Gastrocnemius medialis (tissue), 4 donors: Measurements from ENCODE around the gene MEOX2. TPM values are rescaled to one million over a fixed set of nuclear protein-coding genes. Genes with fewer than 3 reads are reported as not detected.

Experiments used
- ATAC-seq, 2 donors: fragments of 150-250 bp; one replicate each; pipeline ENCODE4 v1.9.1; 2016
- DNase-seq, 2 donors: peaks; one replicate each; pipeline ENCODE4 v3.0.0-alpha.2; 2019
- H3K27ac ChIP-seq, 4 donors: fragments of 200-600 bp; sonication (generic); 1 replicate in 1 of 4; 2 replicates in 3 of 4; pipeline ENCODE4 v1.5.1; 2016 to 2018; ENCODE audit warnings: mild to moderate bottlenecking in 2 of 4, moderate library complexity in 1 of 4
- H3K27me3 ChIP-seq, 3 donors: fragments of 200-600 bp; sonication (generic) in 2 of 3; 1 replicate in 1 of 3; 2 replicates in 2 of 3; pipeline versions ENCODE4 v1.5.1 to v1.6.0; 2016 to 2019; ENCODE audit warnings: mild to moderate bottlenecking in 1 of 3, moderate library complexity in 1 of 3
- H3K36me3 ChIP-seq, 2 donors: fragments of 200-600 bp; sonication (generic) in 1 of 2; one replicate each; pipeline ENCODE4 v1.5.1; 2017 to 2018
- H3K4me1 ChIP-seq, 2 donors: fragments of 200-600 bp; sonication (generic) in 1 of 2; one replicate each; pipeline ENCODE4 v1.5.1; 2016 to 2017; ENCODE audit warnings: mild to moderate bottlenecking in 2 of 2
- H3K4me3 ChIP-seq, 4 donors: fragments of 200-600 bp; sonication (generic) in 3 of 4; 1 replicate in 1 of 4; 2 replicates in 3 of 4; pipeline ENCODE4 v1.5.1; 2016 to 2019; ENCODE audit warnings: mild to moderate bottlenecking in 2 of 4
- H3K9me3 ChIP-seq, 3 donors: fragments of 200-600 bp; sonication (generic) in 2 of 3; 1 replicate in 1 of 3; 2 replicates in 2 of 3; pipeline ENCODE4 v1.5.1; 2016 to 2019
- POLR2A ChIP-seq, 2 donors: fragments of 450-650 bp; IDR thresholded peaks; one replicate each; pipeline ENCODE4 v1.6.1; 2017; ENCODE audit warnings: antibody characterized with exemption in 2 of 2, mild to moderate bottlenecking in 2 of 2, moderate library complexity in 2 of 2
- in situ Hi-C, 4 donors: fragments of 200-750 bp; cut with MboI; loops; one replicate each; pipeline versions ENCODE4 v1.15.0 to v1.8.0; 2017; ENCODE audit warnings: low sequenced_read_pairs in 4 of 4
- intact Hi-C: fragments of 100-400 bp; cut with DNase I; formaldehyde crosslinking; loops from one replicate; pipeline ENCODE4 v1.15.1; 2023; ENCODE audit warnings: low total_unique reads
- total RNA-seq, 4 donors: library from RNA; depleted of rRNA; stranded (reverse); fragments of >200 nt; gene quantifications; one replicate each; pipeline versions ENCODE4 v1.1.0 to v1.2.3, GENCODE V29; 2016
- TF ChIP-seq, protein P1 (sequence below), 5 experiments: fragments of 450-650 bp in 3 of 5; fragments of 200-600 bp in 2 of 5; sonication (generic) in 2 of 5; IDR thresholded peaks in 4 of 5; conservative IDR thresholded peaks in 1 of 5; 1 replicate in 4 of 5; 2 replicates in 1 of 5; pipeline ENCODE4 v1.5.1; 2016 to 2019; ENCODE audit warnings: antibody characterized with exemption in 5 of 5, mild to moderate bottlenecking in 3 of 5, moderate library complexity in 3 of 5

MEOX2 gene
- total RNA-seq, 4 donors from 2014 or later, result 4.3 to 16.2 (median 7.3) TPM

DNA sequence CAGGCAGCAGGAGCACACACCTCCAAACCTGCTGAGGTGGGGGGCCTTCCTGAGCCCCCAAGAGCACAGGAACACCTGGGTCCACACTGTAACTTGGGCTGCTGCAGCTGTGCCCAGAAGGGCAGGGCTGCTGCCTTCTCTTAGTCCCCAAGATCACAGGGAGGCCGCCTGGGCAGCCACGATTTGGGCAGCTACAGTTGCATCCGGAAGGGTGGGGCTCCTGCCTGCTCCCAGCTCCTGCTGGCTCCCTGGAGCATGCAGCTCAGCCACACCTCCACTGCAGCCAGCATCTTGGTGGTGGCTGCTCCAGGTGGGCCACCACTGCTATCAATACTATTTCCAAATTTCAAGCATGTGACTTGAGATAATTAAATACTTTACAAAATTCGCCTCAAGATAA lies 86.2 kb downstream of the MEOX2 start:
- Histone ChIP-seq H3K4me3 (no peak overlapping the region), H3K4me1 (no peaks in the 10 kb centered on the region), H3K9me3 (no peaks in the 10 kb centered on the region), H3K27ac (no peak overlapping the region), H3K36me3 (no peaks in the 10 kb centered on the region), H3K27me3 (no peaks in the 10 kb centered on the region)
- in situ Hi-C loops, result no loop called here
- DNase-seq (no peak), ATAC-seq (no peak)
- no peak for TF ChIP-seq POLR2A (IDR thresholded peaks at IDR 0.05)
- TF ChIP-seq, protein P1, sequence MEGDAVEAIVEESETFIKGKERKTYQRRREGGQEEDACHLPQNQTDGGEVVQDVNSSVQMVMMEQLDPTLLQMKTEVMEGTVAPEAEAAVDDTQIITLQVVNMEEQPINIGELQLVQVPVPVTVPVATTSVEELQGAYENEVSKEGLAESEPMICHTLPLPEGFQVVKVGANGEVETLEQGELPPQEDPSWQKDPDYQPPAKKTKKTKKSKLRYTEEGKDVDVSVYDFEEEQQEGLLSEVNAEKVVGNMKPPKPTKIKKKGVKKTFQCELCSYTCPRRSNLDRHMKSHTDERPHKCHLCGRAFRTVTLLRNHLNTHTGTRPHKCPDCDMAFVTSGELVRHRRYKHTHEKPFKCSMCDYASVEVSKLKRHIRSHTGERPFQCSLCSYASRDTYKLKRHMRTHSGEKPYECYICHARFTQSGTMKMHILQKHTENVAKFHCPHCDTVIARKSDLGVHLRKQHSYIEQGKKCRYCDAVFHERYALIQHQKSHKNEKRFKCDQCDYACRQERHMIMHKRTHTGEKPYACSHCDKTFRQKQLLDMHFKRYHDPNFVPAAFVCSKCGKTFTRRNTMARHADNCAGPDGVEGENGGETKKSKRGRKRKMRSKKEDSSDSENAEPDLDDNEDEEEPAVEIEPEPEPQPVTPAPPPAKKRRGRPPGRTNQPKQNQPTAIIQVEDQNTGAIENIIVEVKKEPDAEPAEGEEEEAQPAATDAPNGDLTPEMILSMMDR (IDR thresholded peaks at IDR 0.05 in 4 of 5, conservative IDR thresholded peaks at IDR 0.05 in 1 of 5), result no peak
- intact Hi-C loops, result no loop called here

DNA sequence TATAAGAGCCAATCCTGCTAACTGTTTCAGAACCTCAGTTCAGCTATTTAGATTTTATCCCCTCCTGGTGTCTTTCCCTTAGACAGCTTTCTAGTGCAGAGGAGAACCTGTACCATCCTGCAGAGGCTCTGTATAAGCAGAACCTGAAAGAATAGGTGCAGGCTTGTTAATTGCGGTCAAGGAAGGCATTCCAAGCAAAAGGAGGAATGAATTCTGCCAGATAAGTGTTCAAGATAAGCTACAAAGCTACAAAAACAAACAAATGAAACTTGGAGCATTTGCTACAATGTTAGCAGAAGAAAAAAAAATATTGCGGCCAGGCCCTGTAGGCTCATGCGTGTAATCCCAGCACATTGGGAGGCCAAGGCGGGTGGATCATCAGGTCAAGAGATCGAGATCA lies 92.0 kb downstream of the MEOX2 start:
- ATAC-seq, result no peak
- TF ChIP-seq, protein P1 (IDR thresholded peaks at IDR 0.05 in 4 of 5, conservative IDR thresholded peaks at IDR 0.05 in 1 of 5), result no peak
- no peak for TF ChIP-seq POLR2A (IDR thresholded peaks at IDR 0.05)
- intact Hi-C loops, result no loop called here
- Histone ChIP-seq H3K36me3 (no peaks in the 10 kb centered on the region), H3K27ac (no peak overlapping the region), H3K4me3 (no peak overlapping the region), H3K9me3 (no peaks in the 10 kb centered on the region), H3K27me3 (no peaks in the 10 kb centered on the region), H3K4me1 (no peaks in the 10 kb centered on the region)
- DNase-seq, result no peak
- in situ Hi-C loops, result no loop called here

DNA sequence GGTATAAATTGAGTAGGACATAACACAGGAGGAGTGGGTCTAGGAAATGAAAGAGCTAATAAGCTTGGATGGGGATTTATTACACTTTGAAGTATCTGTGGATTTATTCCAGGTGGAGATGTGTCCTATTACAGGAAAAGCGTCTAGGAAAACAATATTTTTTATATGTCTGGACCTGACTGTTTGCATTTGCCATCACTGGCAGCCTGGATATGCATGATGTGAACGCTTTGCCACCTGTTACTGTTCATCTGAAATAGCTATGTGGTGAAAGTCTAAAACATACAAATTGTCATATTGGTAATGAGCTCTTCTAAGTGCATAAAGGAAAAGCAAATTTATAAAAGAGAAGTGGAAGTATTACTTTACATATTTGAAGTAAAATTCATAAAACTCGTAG lies 93.1 kb downstream of the MEOX2 start:
- no peak for ATAC-seq
- Histone ChIP-seq H3K27me3 (no peaks in the 10 kb centered on the region), H3K9me3 (no peaks in the 10 kb centered on the region), H3K4me3 (no peak overlapping the region), H3K4me1 (no peaks in the 10 kb centered on the region), H3K27ac (no peak overlapping the region), H3K36me3 (no peaks in the 10 kb centered on the region)
- TF ChIP-seq, protein P1 (IDR thresholded peaks at IDR 0.05 in 4 of 5, conservative IDR thresholded peaks at IDR 0.05 in 1 of 5), result no peak
- no peak for DNase-seq
- in situ Hi-C loops (no loop called here), intact Hi-C loops (no loop called here)

DNA sequence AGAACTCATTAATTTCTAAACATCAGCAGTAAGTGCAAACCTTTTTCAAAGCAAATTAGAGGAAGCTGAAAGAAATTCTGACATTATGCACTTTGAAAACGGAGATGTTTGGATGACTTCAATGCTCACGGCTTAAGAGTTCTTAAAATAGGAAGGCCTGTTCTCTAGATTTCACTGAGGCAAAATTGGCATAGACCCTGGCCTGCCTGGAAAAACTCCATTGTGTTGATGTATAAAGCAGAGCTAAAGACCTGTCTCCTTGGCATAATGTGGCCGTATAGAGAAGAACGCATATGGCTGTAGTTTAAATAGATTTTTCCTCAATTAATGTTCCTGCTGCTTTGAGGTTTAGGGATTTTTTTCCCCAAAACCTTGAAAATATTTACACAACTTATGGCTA lies 100.2 kb downstream of the MEOX2 start:
- no peaks in the 10 kb centered on the region for H3K4me1 ChIP-seq
- H3K4me3 ChIP-seq, result no peak overlapping the region
- H3K27ac ChIP-seq, result no peak overlapping the region
- H3K36me3 ChIP-seq, result no peaks in the 10 kb centered on the region
- TF ChIP-seq, protein P1 (IDR thresholded peaks at IDR 0.05 in 4 of 5, conservative IDR thresholded peaks at IDR 0.05 in 1 of 5), result no peak
- TF ChIP-seq POLR2A (IDR thresholded peaks at IDR 0.05), result no peak
- intact Hi-C loops (no loop called here), in situ Hi-C loops (no loop called here)
- ATAC-seq, result no peak
- H3K27me3 ChIP-seq, result no peaks in the 10 kb centered on the region
- DNase-seq, result no peak
- H3K9me3 ChIP-seq, result peaks cover 0 to 5% (median 0%) of the 10 kb centered on the region in 3 donors

DNA sequence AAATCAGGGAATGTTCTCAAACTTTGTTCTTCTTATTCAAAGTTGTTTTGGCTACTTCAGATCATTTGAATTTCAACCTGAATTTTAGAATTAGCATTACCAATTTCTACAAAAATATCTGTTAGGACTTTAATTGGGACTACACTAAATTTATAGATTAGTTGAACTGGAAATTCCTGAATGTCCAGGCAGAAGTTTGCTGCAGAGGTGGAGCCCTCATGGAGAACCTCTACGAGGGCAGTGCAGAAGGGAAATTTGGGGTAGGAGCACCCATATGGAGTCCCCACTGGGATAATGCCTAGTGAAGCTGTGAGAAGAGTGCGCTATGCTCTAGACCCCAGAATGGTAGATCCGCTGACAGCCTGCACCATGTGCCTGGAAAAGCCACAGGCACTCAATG lies 101.9 kb downstream of the MEOX2 start:
- Histone ChIP-seq H3K27ac (no peak overlapping the region), H3K9me3 (peaks cover 0 to 5% (median 0%) of the 10 kb centered on the region in 3 donors), H3K36me3 (no peaks in the 10 kb centered on the region), H3K4me3 (no peak overlapping the region), H3K4me1 (no peaks in the 10 kb centered on the region), H3K27me3 (no peaks in the 10 kb centered on the region)
- TF ChIP-seq POLR2A (IDR thresholded peaks at IDR 0.05), result no peak
- TF ChIP-seq, protein P1 (IDR thresholded peaks at IDR 0.05 in 4 of 5, conservative IDR thresholded peaks at IDR 0.05 in 1 of 5), result no peak
- DNase-seq, result no peak
- in situ Hi-C loops, result no loop called here
- no peak for ATAC-seq
- intact Hi-C loops, result no loop called here
